GM19467 (cell line): ENCODE results near the gene MMP8.
A peak's percentile ranks its signal among the peaks of the same experiment; 100 is the strongest.

Source experiments
- ATAC-seq: cut with Tn5 transposase; IDR thresholded peaks from one replicate; pipeline ENCODE4 v1.9.1; 2021; ENCODE audit warnings: mild to moderate bottlenecking, moderate library complexity; ENCODE audit not compliant: unreplicated experiment

The MMP8 gene

DNA sequence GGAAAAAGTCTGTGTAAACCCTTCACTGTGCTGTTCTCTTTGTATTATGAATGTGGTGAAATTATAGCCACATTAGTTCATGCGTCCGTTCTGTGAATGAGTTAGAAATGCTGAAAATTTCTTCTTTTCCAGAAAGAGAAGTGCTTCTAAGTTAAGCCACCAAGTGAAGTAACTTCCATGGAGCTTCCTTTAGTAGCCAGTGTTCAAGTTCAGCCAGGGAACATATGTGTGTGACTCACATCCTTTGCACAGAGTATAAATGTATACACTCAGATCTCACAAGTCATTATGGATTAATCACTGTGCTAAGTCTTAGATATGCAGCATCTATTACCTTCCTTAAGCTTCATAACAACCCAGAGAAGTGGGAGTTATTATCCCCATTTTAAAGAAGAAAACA, 3.1 kb upstream of the MMP8 start:
- ATAC-seq = no peak

GRCh38 chr11:102722821-102723220, 1.9 kb downstream of the MMP8 start:
- ATAC-seq = no peak

- no peak for ATAC-seq
Observed at GRCh38 chr11:102719620-102720277, 5.0 kb downstream of the MMP8 start.

DNA sequence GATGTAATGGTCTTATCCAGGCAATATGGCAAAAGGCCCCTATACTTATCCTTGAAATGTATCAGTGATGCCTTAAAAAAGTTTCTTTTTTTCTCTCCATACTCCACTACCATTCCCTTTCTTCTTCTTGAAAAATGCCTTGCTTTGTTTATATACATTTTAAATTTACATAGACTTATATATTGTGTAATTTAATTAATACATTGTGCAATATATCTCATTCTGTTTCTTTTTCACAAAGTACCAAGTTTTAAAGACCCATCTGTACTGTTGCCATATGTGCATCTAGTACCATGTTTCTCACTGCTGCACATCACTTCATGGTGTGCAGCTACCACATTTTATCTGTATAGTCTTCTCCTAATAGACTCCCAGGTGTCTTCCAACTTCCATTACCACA, 7.5 kb downstream of the MMP8 start:
- ATAC-seq = no peak

- ATAC-seq = peak; percentile 61
Observed at GRCh38 chr11:102716527-102716926, 8.2 kb downstream of the MMP8 start.

GRCh38 chr11:102712137-102712536, 12.6 kb downstream of the MMP8 start:
- no peak for ATAC-seq

- ATAC-seq = no peak
Observed at GRCh38 chr11:102709201-102709945, 15.4 kb downstream of the MMP8 start.

DNA sequence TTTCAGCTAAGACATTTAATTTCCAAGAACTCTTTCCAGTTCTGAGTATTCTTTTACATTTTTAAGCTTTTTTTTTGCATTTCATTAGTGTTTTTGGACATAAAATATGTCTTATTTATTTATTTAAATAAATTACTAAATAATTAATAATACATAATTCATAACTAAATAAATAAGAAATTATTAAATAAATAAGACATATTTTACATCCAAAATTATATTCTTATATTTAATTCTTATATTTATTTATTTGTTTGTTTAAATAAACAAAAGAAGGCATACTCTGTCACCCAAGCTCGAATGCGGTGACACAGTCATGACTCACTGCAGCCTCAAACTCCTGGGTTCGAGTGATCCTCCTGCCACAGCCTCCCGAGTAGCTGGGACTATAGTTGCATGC, 16.1 kb downstream of the MMP8 start:
- ATAC-seq = no peak

DNA sequence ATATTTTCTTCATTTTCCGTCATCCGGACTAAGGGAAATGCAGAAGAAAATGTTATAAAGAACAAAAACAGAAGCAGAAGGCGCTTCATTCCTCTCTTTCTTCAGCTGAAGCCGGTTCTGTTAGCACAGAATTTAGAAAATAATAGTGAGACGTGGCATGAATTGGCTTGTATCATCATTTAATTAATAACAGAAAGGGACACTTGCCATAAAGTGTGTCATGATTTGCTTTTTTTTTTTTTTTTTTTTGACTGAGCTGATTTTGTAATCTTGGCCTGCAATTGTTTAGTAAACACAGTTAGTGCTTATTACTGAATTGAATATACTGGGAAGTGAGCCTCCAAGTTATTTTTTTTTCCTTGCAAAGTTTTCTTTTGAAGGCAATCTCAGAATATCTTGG, 19.1 kb downstream of the MMP8 start, which contains the start of gene MMP27:
Gene MMP27 (minus strand): TSS at position 144 of the 400 bp plus-strand sequence. CDS start 55 bp downstream, at position 89.
- no peak for ATAC-seq

DNA sequence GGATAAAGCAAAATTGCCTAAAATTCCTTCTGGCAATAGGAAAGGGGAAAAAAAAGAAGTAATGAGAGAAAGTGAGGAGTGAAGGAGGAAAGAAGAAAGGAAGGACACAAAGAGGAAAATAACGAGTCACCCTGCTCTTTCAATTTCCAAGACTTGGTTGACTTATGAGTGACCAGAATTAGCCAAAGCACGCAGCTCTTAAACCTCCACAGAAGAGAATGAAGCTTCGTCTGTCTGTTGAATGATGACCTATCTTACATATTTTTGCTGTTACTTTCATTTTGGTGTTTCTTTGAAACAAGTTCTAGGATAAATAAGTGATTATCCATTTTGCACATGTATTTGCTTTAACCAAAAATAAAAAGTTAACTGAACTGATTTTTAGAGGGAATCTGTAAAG, 19.9 kb downstream of the MMP8 start:
- no peak for ATAC-seq

GRCh38 chr11:102703826-102704493, 20.8 kb downstream of the MMP8 start:
- no peak for ATAC-seq

DNA sequence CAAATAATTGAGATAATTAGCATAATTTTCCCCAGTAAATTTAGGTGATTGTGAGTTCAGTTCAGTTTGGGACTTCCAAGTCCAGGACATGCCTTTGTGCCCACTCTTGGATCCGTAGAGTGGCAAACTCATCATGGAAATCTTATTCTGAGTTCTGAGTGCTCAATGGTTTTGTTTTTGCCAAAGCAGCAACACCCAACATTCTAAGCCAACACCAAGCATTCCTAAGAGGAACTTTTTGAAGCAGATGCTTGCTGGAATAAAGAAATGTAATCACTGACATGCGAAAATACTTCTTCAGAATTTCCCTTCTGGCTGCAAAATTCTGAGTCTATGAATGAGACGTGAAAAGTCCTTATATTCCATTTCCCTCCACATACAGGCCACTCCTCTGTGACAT, 29.6 kb downstream of the MMP8 start:
- no peak for ATAC-seq

DNA sequence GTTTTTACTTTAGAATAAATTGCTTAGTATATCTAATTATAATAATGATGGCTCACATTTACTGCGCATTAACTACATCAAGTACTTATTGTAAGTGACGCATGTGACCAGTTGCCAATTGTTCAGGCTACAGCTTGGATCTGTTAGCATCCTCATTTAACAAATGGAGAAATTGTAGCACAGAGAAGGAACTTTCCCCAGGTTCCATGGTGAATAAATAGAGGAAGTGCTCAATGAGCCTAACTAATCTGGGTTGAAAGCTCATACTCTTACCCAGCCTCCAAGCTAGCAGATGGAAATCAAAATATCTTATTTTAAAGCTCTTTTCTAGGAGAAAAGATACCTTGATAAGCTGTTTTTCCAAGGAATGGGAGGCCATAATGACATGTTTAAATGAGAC, 39.0 kb downstream of the MMP8 start:
- no peak for ATAC-seq

- ATAC-seq = no peak
Observed at GRCh38 chr11:102685338-102685737, 39.4 kb downstream of the MMP8 start.

- no peak for ATAC-seq
Observed at GRCh38 chr11:102683277-102683676, 41.5 kb downstream of the MMP8 start.

- no peak for ATAC-seq
Observed at GRCh38 chr11:102680945-102681344, 43.8 kb downstream of the MMP8 start.

DNA sequence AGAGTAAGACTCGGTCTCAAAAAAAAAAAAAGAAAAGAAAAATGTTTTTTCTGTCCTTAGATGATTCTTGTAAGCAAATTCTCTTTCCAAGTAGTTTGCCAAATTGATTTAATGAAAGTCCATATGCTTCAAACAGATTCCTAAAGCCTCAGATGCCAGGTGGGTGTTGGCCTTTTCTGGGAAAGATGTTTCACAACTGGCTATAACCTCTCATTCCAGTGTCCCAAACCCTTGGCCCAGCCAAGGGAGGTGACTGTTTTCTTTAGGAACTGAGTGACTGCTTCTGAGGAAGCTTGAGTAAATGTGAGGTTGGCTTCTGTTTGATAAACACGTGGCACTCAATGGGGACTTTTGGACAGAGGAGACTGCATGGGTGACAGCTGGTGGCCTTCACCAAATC, 46.7 kb downstream of the MMP8 start:
- ATAC-seq = no peak

DNA sequence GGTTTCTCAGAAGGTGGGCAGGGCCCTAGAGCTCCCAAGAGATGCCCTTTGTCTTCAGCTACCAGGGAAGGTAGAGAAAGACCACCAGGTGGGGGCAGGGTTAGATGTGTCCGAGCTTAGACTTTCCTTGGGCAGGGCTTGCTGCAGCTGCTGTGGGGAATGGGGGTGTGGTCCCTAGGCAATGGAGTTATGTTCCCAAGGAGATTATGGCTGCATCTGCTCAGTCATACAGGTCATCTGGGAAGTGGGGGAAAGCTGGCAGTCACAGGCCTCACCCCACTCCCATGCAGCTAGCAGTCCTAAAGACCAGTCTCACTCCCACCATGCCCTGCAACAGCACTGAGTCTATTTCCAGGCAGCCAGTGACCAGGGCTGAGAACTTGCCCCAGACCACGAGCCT, 48.7 kb downstream of the MMP8 start:
- ATAC-seq = no peak

DNA sequence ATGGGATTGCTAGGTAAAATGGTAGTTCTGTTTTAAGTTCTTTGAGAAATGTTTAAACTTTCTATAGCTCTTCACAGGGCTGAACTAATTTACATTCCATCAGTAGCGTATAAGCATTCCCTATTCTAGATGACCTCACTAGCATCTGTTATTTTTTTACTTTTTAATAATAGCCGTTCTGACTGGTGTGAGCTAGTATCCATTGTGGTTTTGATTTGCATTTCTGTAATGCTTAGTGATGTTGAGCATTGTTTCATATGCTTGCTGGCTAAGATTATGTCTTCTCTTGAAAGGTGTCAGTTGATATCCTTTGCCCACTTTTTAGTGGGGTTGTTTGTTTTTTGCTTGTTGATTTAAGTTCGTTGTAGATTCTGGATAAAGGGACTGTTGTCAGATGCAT, 55.1 kb downstream of the MMP8 start:
- no peak for ATAC-seq

GRCh38 chr11:102666331-102666957, 58.3 kb downstream of the MMP8 start:
- no peak for ATAC-seq

DNA sequence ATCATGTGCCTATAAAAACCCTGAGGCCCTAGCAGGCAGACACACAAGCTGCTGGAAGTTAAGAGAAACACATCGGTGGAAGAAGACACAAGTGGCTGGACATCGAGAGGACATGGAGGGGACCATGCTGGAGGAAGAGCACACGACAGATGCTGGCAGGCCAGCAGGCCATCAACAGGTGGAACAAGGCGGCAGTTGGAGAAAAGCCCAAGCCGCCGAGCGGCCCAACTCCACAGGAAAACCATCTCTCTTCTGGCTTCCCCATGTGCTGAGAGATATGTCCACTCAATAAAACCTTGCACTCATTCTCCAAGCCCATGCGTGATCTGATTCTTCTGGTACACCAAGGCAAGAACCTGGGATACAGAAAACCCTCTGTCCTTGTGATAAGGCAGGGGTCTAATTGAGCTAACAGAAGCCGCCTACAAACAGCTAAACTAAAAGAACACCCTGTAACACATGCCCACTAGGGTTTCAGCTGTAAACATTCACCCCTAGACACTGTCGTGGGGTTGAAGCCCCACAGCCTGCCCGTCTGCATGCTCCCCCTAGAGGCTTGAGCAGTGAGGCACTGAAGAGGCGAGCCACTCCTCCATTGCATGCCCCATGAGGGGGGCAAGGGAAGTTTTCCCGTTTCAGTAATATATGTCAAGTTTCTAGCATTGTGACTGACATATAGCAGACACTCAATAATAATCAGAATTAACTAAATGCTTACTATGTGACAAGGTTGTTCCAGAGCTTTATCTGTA, 60.6 kb downstream of the MMP8 start:
- ATAC-seq = no peak
